ENCODE results near the gene KCP. TPM values are rescaled to one million over a fixed set of nuclear protein-coding genes. Genes with fewer than 3 reads are reported as not detected.

Gene KCP
- total and polyA plus RNA-seq, 8 donors = 0.73 to 2.3 (median 1.6) TPM; not detected in 5

- H3K9me3 ChIP-seq = no peaks in the 10 kb centered on the region
- H3K4me1 ChIP-seq = peaks cover 12 to 35% (median 19%) of the 10 kb centered on the region in 4 donors
- peak overlapping the region in 2 of 4 donors; percentile 26 to 43 for H3K4me3 ChIP-seq
- peaks cover 0 to 75% (median 25%) of the 10 kb centered on the region in 3 donors for H3K27me3 ChIP-seq
- no peak overlapping the region for H3K27ac ChIP-seq
- intact Hi-C loops (cut with DNase I; ENCODE audit: low total_unique reads) = loop anchor here (5.0 kb wide), 1 partner anchor 168 kb away; no protein-coding TSS in a partner anchor
- WGBS, 5 donors = 86 to 95% (median 89%) methylated on average over 5 to 6 of the region's 6 CpGs
- peak in 1 of 2 donors; percentile 9 for DNase-seq
- H3K36me3 ChIP-seq = no peaks in the 10 kb centered on the region
- TF ChIP-seq POLR2AphosphoS5 (IDR thresholded peaks at IDR 0.05) = no peak
- no peak for TF ChIP-seq POLR2A (IDR thresholded peaks at IDR 0.05)
- TF ChIP-seq, protein P1, sequence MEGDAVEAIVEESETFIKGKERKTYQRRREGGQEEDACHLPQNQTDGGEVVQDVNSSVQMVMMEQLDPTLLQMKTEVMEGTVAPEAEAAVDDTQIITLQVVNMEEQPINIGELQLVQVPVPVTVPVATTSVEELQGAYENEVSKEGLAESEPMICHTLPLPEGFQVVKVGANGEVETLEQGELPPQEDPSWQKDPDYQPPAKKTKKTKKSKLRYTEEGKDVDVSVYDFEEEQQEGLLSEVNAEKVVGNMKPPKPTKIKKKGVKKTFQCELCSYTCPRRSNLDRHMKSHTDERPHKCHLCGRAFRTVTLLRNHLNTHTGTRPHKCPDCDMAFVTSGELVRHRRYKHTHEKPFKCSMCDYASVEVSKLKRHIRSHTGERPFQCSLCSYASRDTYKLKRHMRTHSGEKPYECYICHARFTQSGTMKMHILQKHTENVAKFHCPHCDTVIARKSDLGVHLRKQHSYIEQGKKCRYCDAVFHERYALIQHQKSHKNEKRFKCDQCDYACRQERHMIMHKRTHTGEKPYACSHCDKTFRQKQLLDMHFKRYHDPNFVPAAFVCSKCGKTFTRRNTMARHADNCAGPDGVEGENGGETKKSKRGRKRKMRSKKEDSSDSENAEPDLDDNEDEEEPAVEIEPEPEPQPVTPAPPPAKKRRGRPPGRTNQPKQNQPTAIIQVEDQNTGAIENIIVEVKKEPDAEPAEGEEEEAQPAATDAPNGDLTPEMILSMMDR (IDR thresholded peaks at IDR 0.05) = no peak
- no peak for TF ChIP-seq EP300 (IDR thresholded peaks at IDR 0.05)
These were observed 1.5 kb downstream of the KCP start for GRCh38 chr7:128908750-128909624.

GRCh38 chr7:128906766-128907559 lies 3.5 kb downstream of the KCP start:
- Histone ChIP-seq H3K27me3 (peaks cover 0 to 69% (median 23%) of the 10 kb centered on the region in 3 donors), H3K4me1 (peaks cover 12 to 41% (median 19%) of the 10 kb centered on the region in 4 donors), H3K36me3 (no peaks in the 10 kb centered on the region), H3K4me3 (no peak overlapping the region), H3K9me3 (no peaks in the 10 kb centered on the region), H3K27ac (no peak overlapping the region)
- intact Hi-C loops (cut with DNase I; ENCODE audit: low total_unique reads) = loop anchor here (5.0 kb wide), 1 partner anchor 170 kb away; no protein-coding TSS in a partner anchor
- TF ChIP-seq EP300 (IDR thresholded peaks at IDR 0.05) (no peak), POLR2A (IDR thresholded peaks at IDR 0.05) (no peak)
- peak in 1 of 2 donors; percentile 1 for DNase-seq
- WGBS, 5 donors = 71 to 87% (median 84%) methylated on average over 9 to 19 of the region's 19 CpGs

- WGBS, 5 donors = 78 to 92% (median 90%) methylated on average over 4 to 5 of the region's 5 CpGs
- no peaks in the 10 kb centered on the region for H3K36me3 ChIP-seq
- DNase-seq = no peak
- no peak overlapping the region for H3K27ac ChIP-seq
- no peaks in the 10 kb centered on the region for H3K9me3 ChIP-seq
- H3K27me3 ChIP-seq = peaks cover 0 to 61% (median 23%) of the 10 kb centered on the region in 3 donors
- H3K4me3 ChIP-seq = no peak overlapping the region
- TF ChIP-seq, protein P1 (IDR thresholded peaks at IDR 0.05) = no peak
- no peak for TF ChIP-seq POLR2AphosphoS5 (IDR thresholded peaks at IDR 0.05)
- TF ChIP-seq POLR2A (IDR thresholded peaks at IDR 0.05) = no peak
- TF ChIP-seq EP300 (IDR thresholded peaks at IDR 0.05) = no peak
- intact Hi-C loops (cut with DNase I; ENCODE audit: low total_unique reads) = loop anchor here (5.0 kb wide), 1 partner anchor 171 kb away; no protein-coding TSS in a partner anchor
- peaks cover 12 to 33% (median 17%) of the 10 kb centered on the region in 4 donors for H3K4me1 ChIP-seq
These were observed 4.3 kb downstream of the KCP start for GRCh38 chr7:128906001-128906765.

DNA sequence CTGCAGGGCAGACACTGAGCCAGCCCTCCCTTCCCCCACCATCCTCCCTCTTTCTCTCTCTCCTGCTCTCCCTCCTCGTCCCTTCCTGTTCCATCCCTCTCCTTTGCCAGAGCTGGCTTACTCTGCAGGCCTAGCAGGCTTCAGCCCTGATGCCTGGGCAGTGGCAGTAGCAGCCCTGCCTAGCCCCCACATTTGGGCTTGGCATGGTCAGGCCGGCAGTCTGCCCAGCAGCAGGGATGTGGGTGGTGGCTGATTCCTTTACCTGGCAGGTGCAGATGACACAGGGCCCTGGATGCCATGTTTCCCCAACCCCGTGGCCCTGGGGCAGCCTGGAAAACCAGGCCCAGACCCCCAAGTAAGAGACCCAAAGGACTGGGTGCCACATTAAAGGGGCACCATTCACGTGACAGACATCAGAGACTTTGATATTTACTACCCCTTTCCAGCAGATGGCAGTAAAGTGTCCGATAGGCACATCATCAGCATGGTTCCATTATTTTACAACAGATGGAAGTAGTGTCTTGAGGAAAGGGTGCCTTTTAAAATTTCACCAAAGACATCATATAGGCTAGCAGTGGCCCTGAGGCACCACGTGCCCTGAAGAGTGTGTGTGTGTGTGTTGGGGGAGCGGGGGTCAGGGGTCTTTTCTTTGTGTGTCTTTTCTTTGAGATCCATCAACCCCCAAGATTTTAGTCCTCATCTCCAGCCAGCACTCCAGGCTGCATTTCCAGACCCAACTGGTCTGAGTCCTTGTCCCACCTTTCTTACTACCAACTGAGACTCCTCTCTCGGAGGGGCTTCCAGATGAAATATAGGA lies 5.9 kb downstream of the KCP start:
- 30 to 37% (median 31%) methylated on average over 8 of the region's 8 CpGs for WGBS, 5 donors
- DNase-seq = peak in 1 of 2 donors; percentile 75
- H3K27me3 ChIP-seq = peaks cover 0 to 45% (median 10%) of the 10 kb centered on the region in 3 donors
- no peaks in the 10 kb centered on the region for H3K36me3 ChIP-seq
- TF ChIP-seq POLR2A (IDR thresholded peaks at IDR 0.05) = no peak
- TF ChIP-seq, protein P1 (IDR thresholded peaks at IDR 0.05) = peak in 5 of 7 experiments; percentile 44 to 64 (median 50)
- H3K4me3 ChIP-seq = no peak overlapping the region
- H3K27ac ChIP-seq = no peak overlapping the region
- intact Hi-C loops (cut with DNase I; ENCODE audit: low total_unique reads) = loop anchor here (5.0 kb wide), 1 partner anchor 173 kb away; no protein-coding TSS in a partner anchor
- peaks cover 2 to 20% (median 5%) of the 10 kb centered on the region in 4 donors for H3K4me1 ChIP-seq
- H3K9me3 ChIP-seq = peaks cover 0 to 3% (median 0%) of the 10 kb centered on the region in 4 donors

Measured in stomach (tissue), 9 donors.